Right lobe of liver (tissue), 4 donors: Measurements from ENCODE around the gene ITPRID1.

Experiments
- CTCF ChIP-seq, 4 donors: fragments of 200-600 bp in 3 of 4; fragments of 450-650 bp in 1 of 4; IDR thresholded peaks; one replicate each; pipeline versions ENCODE4 v1.5.1 to v1.8.0; 2016 to 2022; ENCODE audit warnings: antibody characterized with exemption in 4 of 4, mild to moderate bottlenecking in 2 of 4
- POLR2A ChIP-seq: fragments of 450-650 bp; IDR thresholded peaks from one replicate; pipeline ENCODE4 v1.6.1; 2017; ENCODE audit warnings: antibody characterized with exemption, mild to moderate bottlenecking
- donor health status: DM: no; HTN: no; CAD: no.
- donor health status: DM: no; HTN: no; CAD: no.
- donor health status: DM: no; HTN: yes; CAD: no.

- TF ChIP-seq CTCF (IDR thresholded peaks at IDR 0.05) (no peak), POLR2A (no peak)
These were observed 177.0 kb downstream of the ITPRID1 start for GRCh38 chr7:31690935-31691334.
